T-cell (primary cell): ENCODE data around the gene ILKAP. TPM values are rescaled to one million over a fixed set of nuclear protein-coding genes. Genes with fewer than 3 reads are reported as not detected.

ENCODE experiments used
- ATAC-seq, 4 experiments: fragments of 200-7000 bp in 3 of 4; fragments of 150-1000 bp in 1 of 4; cut with Tn5 transposase; replicated peaks in 1 of 4; 1 replicate in 3 of 4; 2 replicates in 1 of 4; pipeline ENCODE4 v1.10.0; 2021; ENCODE audit warnings: moderate library complexity in 3 of 4, mild to moderate bottlenecking in 2 of 4, moderate number of reproducible peaks in 1 of 4
- CTCF ChIA-PET, 2 donors: fragments of 300-600 bp; sonication (Branson Sonifier 250); formaldehyde crosslinking; loops; one replicate each; lab custom pipeline; 2022; ENCODE audit warnings: antibody characterized with exemption in 2 of 2; lab: Charles Lee
- POLR2A ChIA-PET, 2 donors: fragments of 300-600 bp; sonication (Branson Sonifier 250); formaldehyde crosslinking; loops; one replicate each; lab custom pipeline; 2022; ENCODE audit warnings: antibody characterized with exemption in 2 of 2; lab: Charles Lee
- DNase-seq, 35 experiments: peaks; one replicate each; pipeline versions ENCODE4 v3.0.0 to v3.0.0-alpha.2; 2013 to 2023
- H3K27ac ChIP-seq: one replicate; pipeline ENCODE4 v1.5.1; 2013; ENCODE audit warnings: low read length
- H3K27me3 ChIP-seq, 2 experiments: replicated peaks in 1 of 2; 1 replicate in 1 of 2; 2 replicates in 1 of 2; pipeline versions ENCODE4 v1.6.1 to v1.7.0; 2013; ENCODE audit warnings: low read length in 1 of 2, mixed read lengths in 1 of 2; ENCODE audit not compliant: control insufficient read depth in 2 of 2, insufficient read depth in 2 of 2; ENCODE audit errors: extremely low read depth in 1 of 2
- H3K36me3 ChIP-seq, 2 donors: 1 replicate in 1 of 2; 2 replicates in 1 of 2; pipeline versions ENCODE4 v1.6.1 to v1.7.0; 2013; ENCODE audit warnings: low read length in 1 of 2; ENCODE audit not compliant: control insufficient read depth in 2 of 2, insufficient read depth in 1 of 2; ENCODE audit errors: extremely low read depth in 1 of 2
- H3K4me1 ChIP-seq, 2 experiments: 1 replicate in 1 of 2; 2 replicates in 1 of 2; pipeline versions ENCODE4 v1.6.1 to v1.7.0; 2013; ENCODE audit warnings: low read length in 2 of 2, mixed read lengths in 1 of 2; ENCODE audit not compliant: insufficient read depth in 2 of 2, control insufficient read depth in 1 of 2; ENCODE audit errors: extremely low read depth in 1 of 2
- H3K4me3 ChIP-seq, 2 donors: 1 replicate in 1 of 2; 2 replicates in 1 of 2; pipeline versions ENCODE4 v1.5.1 to v1.7.0; 2013; ENCODE audit warnings: mild to moderate bottlenecking in 2 of 2, low read length in 1 of 2, moderate library complexity in 1 of 2; ENCODE audit not compliant: control insufficient read depth in 1 of 2; ENCODE audit errors: extremely low read depth in 1 of 2
- H3K9me3 ChIP-seq: 2 replicates; pipeline ENCODE4 v1.7.0; 2013
- H3K27ac Mint-ChIP-seq, 2 donors: one replicate each; pipeline ENCODE4 v1.8.0; 2020 to 2021; ENCODE audit warnings: mild to moderate bottlenecking in 2 of 2, mixed read lengths in 2 of 2
- H3K27me3 Mint-ChIP-seq, 2 donors: one replicate each; pipeline ENCODE4 v1.8.0; 2021 to 2022; ENCODE audit warnings: mixed read lengths in 2 of 2
- H3K36me3 Mint-ChIP-seq: one replicate; pipeline ENCODE4 v1.8.0; 2021; ENCODE audit warnings: mixed read lengths
- H3K4me1 Mint-ChIP-seq, 3 donors: one replicate each; pipeline ENCODE4 v1.8.0; 2020 to 2022; ENCODE audit warnings: mixed read lengths in 3 of 3, mild to moderate bottlenecking in 1 of 3
- H3K4me3 Mint-ChIP-seq, 3 donors: one replicate each; pipeline ENCODE4 v1.8.0; 2020 to 2022; ENCODE audit warnings: mild to moderate bottlenecking in 3 of 3, mixed read lengths in 3 of 3, moderate library complexity in 3 of 3
- H3K9me3 Mint-ChIP-seq, 3 donors: one replicate each; pipeline ENCODE4 v1.8.0; 2020 to 2022; ENCODE audit warnings: mixed read lengths in 3 of 3
- WGBS: methylation state at CpG from one replicate; pipeline ENCODE4 v1.1.5; 2013; ENCODE audit warnings: missing lambda C conversion rate; ENCODE audit not compliant: insufficient coverage; 5-methylcytosine and 5-hydroxymethylcytosine counted together
- total RNA-seq, 35 experiments: library from RNA in 6 of 35; stranded (reverse) in 6 of 35; fragments of 120-200 nt in 1 of 35; gene quantifications; one replicate each; pipeline versions ENCODE4 v1.2.1 to v1.2.4 and lab custom pipeline; 2013 to 2026

The ILKAP gene, protein sequence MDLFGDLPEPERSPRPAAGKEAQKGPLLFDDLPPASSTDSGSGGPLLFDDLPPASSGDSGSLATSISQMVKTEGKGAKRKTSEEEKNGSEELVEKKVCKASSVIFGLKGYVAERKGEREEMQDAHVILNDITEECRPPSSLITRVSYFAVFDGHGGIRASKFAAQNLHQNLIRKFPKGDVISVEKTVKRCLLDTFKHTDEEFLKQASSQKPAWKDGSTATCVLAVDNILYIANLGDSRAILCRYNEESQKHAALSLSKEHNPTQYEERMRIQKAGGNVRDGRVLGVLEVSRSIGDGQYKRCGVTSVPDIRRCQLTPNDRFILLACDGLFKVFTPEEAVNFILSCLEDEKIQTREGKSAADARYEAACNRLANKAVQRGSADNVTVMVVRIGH
- total RNA-seq (100 to 1,000 TPM in 2 of 5 donors, 10 to 100 TPM in 3; 72.8 to 120 (median 76.3) TPM), total RNA-seq (lab: John Stamatoyannopoulos, UW) (45.6 to 77.1 (median 56.4) reads per million in 29 experiments)
- 44.3 TPM for total RNA-seq (2013)

- peak within 1 kb of the TSS; percentile 82 to 89 for H3K27ac Mint-ChIP-seq
- Histone ChIP-seq H3K9me3 (no peaks in the 10 kb centered on the region), H3K27me3 (peaks cover 0 to 2% of the 10 kb centered on the region in 2 experiments), H3K36me3 (no peaks in the 10 kb centered on the region), H3K27ac (peak within 1 kb of the TSS; percentile 82), H3K4me1 (peaks cover 13 to 33% of the 10 kb centered on the region in 2 experiments), H3K4me3 (peak within 1 kb of the TSS; percentile 48 to 80)
- peak; percentile 97 to 99 (median 97) for ATAC-seq
- H3K27me3 Mint-ChIP-seq: no peaks in the 10 kb centered on the region
- peaks cover 48 to 53% (median 49%) of the 10 kb centered on the region in 3 donors for H3K4me1 Mint-ChIP-seq
- H3K9me3 Mint-ChIP-seq: no peaks in the 10 kb centered on the region
- peak; percentile 78 to 95 (median 87) for DNase-seq
- no peaks in the 10 kb centered on the region for H3K36me3 Mint-ChIP-seq
- WGBS: under 1% methylated on average over 115 of the region's 126 CpGs
- ChIA-PET POLR2A (interaction anchor here in 1 of 2 donors (0.6 kb wide), 1 partner anchor 11 kb away, joined by 3 read pairs; no protein-coding TSS in a partner anchor), CTCF (interaction anchor here (0.6 to 0.7 kb wide), 2 partner anchors 15 to 31 kb away, joined by 3 to 4 read pairs; no protein-coding TSS in a partner anchor)
- peak within 1 kb of the TSS; percentile 84 to 87 (median 85) for H3K4me3 Mint-ChIP-seq
Measured at GRCh38 chr2:238203094-238203972, at the start of gene ILKAP. Gene ILKAP, minus strand, starts transcription at chr2:238203695. Its CDS starts 142 bp downstream, at chr2:238203553.

DNA sequence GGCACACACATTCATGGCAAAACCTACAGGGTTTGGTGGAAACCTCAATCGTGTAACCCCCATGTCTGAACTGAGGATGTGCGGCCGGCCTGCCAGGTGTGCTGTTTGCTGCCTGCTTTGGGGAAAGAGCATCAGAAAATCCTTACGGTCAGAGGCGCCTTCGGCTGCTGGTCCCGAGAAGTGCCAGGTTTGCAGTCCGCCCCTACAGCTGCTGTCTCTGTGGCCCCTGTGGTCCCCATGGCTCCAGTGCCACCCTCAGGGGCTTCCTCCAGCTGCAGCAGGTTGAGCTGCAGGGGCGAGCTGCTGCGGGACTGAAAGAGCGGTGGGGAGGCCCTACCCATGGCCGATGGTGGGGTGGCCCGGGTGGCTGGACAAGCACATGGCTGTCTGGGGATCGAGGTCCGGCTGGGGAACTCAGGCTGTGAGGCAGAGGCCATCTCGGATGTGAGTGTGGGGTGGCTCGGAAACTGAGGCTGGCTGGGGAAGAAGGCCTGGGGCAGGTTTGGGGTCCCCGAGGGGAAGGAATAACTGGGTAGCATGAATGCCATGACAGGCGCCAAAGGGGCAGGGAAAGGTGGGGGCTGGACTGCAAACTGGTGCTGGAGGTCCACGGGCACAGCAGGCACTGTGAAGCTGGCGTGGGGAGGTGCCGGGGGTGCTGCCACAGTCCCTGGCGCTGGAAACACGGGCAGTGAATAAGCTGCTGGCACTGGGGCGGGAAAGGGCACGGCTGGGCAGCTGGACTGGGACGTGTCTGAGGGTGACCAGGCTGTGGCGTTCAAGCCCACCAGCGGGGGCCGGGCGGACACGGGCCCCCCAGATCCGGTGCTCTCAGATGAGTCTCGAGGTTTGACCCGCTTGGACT is 49.5 kb upstream of the ILKAP start:
- Mint-ChIP-seq H3K9me3 (no peaks in the 10 kb centered on the region), H3K36me3 (peaks cover 28% of the 10 kb centered on the region), H3K27ac (no peak overlapping the region), H3K27me3 (no peaks in the 10 kb centered on the region), H3K4me1 (no peaks in the 10 kb centered on the region), H3K4me3 (no peak overlapping the region)
- no peak overlapping the region for H3K27ac ChIP-seq
- no peaks in the 10 kb centered on the region for H3K9me3 ChIP-seq
- ChIA-PET POLR2A (no interaction called here), CTCF (no interaction called here)
- DNase-seq (no peak), ATAC-seq (no peak)
- H3K4me3 ChIP-seq: no peak overlapping the region
- H3K4me1 ChIP-seq: no peaks in the 10 kb centered on the region
- H3K27me3 ChIP-seq: no peaks in the 10 kb centered on the region
- 98% methylated on average over 35 of the region's 35 CpGs for WGBS
- peaks cover 14 to 40% of the 10 kb centered on the region in 2 donors for H3K36me3 ChIP-seq

DNA sequence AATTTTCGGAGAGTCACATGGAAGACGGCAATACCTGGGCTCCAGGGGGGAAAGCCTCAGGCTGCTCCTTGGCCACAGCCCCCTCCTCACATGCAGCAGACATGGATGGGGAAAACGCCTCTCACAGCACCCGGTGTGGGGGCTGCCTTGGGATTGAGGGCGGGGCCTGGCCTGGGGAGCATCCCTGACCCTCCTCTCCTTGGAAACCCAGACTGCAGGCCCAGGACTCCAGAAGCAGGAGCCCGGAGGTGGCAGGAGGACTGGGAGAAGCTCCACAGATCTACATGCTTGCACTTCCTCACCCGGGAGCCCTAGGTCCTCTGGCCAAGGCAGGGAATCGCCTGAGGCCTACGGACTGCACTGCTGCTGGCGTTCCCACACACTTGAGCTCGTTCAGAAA is 48.5 kb upstream of the ILKAP start:
- peaks cover 34% of the 10 kb centered on the region for H3K36me3 Mint-ChIP-seq
- no peak overlapping the region for H3K4me3 ChIP-seq
- POLR2A ChIA-PET: no interaction called here
- DNase-seq (no peak), ATAC-seq (no peak)
- H3K27me3 Mint-ChIP-seq: no peaks in the 10 kb centered on the region
- H3K27ac Mint-ChIP-seq: no peak overlapping the region
- H3K9me3 Mint-ChIP-seq: no peaks in the 10 kb centered on the region
- peaks cover 16 to 36% of the 10 kb centered on the region in 2 donors for H3K36me3 ChIP-seq
- no peaks in the 10 kb centered on the region for H3K27me3 ChIP-seq
- no peak overlapping the region for H3K4me3 Mint-ChIP-seq
- H3K9me3 ChIP-seq: no peaks in the 10 kb centered on the region
- no peak overlapping the region for H3K27ac ChIP-seq
- no peaks in the 10 kb centered on the region for H3K4me1 Mint-ChIP-seq
- CTCF ChIA-PET: interaction anchor here in 1 of 2 donors (0.5 kb wide), 1 partner anchor 385 kb away, joined by 5 read pairs; no protein-coding TSS in a partner anchor
- no peaks in the 10 kb centered on the region for H3K4me1 ChIP-seq
- 98% methylated on average over 9 of the region's 11 CpGs for WGBS

GRCh38 chr2:238251331-238251730 is 47.8 kb upstream of the ILKAP start:
- no peak overlapping the region for H3K4me3 Mint-ChIP-seq
- no peaks in the 10 kb centered on the region for H3K9me3 Mint-ChIP-seq
- H3K9me3 ChIP-seq: no peaks in the 10 kb centered on the region
- POLR2A ChIA-PET: no interaction called here
- no peak overlapping the region for H3K27ac Mint-ChIP-seq
- ATAC-seq: no peak
- H3K27me3 ChIP-seq: no peaks in the 10 kb centered on the region
- H3K36me3 Mint-ChIP-seq: peaks cover 35% of the 10 kb centered on the region
- no peak for DNase-seq
- WGBS: 97% methylated on average over 12 of the region's 12 CpGs
- H3K36me3 ChIP-seq: peaks cover 16 to 34% of the 10 kb centered on the region in 2 donors
- H3K27me3 Mint-ChIP-seq: no peaks in the 10 kb centered on the region
- no peak overlapping the region for H3K27ac ChIP-seq
- no peaks in the 10 kb centered on the region for H3K4me1 ChIP-seq
- no peaks in the 10 kb centered on the region for H3K4me1 Mint-ChIP-seq
- H3K4me3 ChIP-seq: no peak overlapping the region
- CTCF ChIA-PET: interaction anchor here in 1 of 2 donors (1.0 kb wide), 1 partner anchor 9 kb away, joined by 5 read pairs; no protein-coding TSS in a partner anchor

DNA sequence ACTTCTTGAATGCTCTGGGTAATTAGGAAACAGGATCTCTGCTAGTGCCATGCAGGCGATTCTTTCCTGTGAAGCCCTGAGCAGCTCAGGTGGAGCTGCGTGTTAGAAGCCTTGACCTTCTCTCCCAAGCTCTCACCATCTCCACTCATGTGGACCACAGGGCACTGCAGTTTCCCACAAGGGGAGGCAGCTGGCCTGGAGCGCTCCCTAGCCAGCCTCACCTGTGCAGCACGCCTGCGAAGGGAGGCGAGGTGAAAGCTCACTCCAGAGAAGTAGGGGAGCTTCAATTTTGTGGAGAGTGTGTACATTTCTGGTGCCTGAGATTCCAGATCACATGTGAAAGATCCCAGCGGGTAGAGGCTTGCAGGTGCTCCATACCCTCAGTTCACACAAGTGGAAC is 47.4 kb upstream of the ILKAP start:
- no peaks in the 10 kb centered on the region for H3K9me3 ChIP-seq
- peaks cover 38% of the 10 kb centered on the region for H3K36me3 Mint-ChIP-seq
- no peaks in the 10 kb centered on the region for H3K4me1 Mint-ChIP-seq
- POLR2A ChIA-PET: no interaction called here
- H3K27ac ChIP-seq: no peak overlapping the region
- H3K4me3 ChIP-seq: no peak overlapping the region
- DNase-seq (no peak), ATAC-seq (no peak)
- no peaks in the 10 kb centered on the region for H3K4me1 ChIP-seq
- H3K9me3 Mint-ChIP-seq: no peaks in the 10 kb centered on the region
- no peak overlapping the region for H3K4me3 Mint-ChIP-seq
- CTCF ChIA-PET: interaction anchor here in 1 of 2 donors (1.0 kb wide), 1 partner anchor 10 kb away, joined by 5 read pairs; no protein-coding TSS in a partner anchor
- 100% methylated on average over 2 of the region's 7 CpGs for WGBS
- H3K36me3 ChIP-seq: peaks cover 16 to 31% of the 10 kb centered on the region in 2 donors
- H3K27ac Mint-ChIP-seq: no peak overlapping the region
- no peaks in the 10 kb centered on the region for H3K27me3 Mint-ChIP-seq
- H3K27me3 ChIP-seq: no peaks in the 10 kb centered on the region
